GM18951 (cell line): Measurements from ENCODE around the gene TRMT44.
"Not testable (repeated sequence)": the region's sequence is repeated elsewhere in the genome, so short reads cannot be mapped to it uniquely, and the experiment has no call there.

Experiments
- POLR2A ChIP-seq: IDR thresholded peaks from 4 replicates; pipeline ENCODE4 v1.6.1; 2011; ENCODE audit warnings: mild to moderate bottlenecking; ENCODE audit not compliant: insufficient read length, insufficient read depth; ENCODE audit errors: extremely low read depth
- in situ Hi-C: fragments of 300-500 bp; cut with MboI; formaldehyde crosslinking; loops from one replicate; pipeline ENCODE4 v1.12.0; 2022; ENCODE audit warnings: low sequenced_read_pairs, mixed read lengths, inconsistent platforms; ENCODE audit not compliant: unreplicated experiment

Gene TRMT44

DNA sequence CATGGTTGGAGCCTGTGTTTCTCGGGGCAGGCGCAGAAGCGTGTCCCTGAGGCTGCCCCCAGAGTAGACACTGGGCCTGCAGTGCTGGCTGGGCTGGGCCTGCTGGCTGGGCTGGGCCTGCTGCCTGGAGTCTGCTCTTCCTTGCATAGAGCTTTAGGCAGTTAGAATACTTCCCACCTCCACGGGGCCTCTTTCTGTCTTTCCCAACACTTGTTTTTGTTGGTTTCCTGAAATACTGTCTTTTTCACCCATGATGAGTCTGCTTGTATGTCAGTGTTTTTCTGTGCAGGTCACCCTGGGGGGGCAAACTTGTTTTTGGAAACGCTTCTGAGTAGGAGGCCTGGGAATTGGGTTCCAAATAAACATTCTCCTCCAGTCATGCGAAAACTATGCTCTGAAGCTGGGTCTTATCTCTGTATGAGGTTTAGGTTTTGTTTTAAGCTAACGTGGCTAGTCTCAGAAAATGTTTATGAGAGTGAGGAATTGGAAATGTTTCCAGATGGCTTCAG lies 32.2 kb downstream of the TRMT44 start:
- TF ChIP-seq POLR2A: no peak
- in situ Hi-C loops: loop anchor here (10.0 kb wide), 1 partner anchor 72 kb away; no protein-coding TSS in a partner anchor

DNA sequence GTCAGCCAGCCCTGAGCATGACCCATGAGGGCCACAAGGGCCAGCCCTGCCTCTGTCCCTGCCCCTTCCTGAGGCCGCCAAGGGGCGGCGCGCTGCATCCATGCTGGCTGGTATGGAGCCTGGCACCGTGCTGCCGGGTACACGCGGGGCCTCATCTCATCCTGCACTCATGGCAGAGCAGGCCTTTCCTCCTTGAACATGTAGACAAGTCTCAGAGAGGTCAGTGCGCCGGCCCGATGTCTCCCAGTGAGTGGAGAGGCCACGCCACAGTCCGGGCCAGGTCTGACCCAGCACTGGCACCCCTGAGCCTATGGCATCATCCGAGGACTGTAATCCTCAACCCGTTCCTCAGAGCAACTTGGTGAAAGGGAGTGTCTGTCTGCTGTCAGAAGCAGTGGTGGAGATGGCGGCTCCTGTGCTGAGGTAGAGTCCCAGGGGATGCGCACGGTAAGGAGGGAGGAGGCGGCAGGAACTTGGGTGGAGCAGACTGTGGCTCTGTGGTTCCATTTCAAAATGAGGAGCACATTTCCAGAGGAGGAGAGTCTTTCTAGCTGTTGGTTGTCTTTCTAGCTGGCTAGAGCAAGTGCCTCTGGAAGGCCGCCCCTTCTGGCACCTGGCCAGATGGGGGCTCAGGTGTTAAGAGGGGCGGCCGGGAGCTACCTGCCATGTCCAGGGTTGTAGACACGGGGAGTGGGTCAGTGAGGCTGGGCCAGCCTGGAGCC lies 32.8 kb downstream of the TRMT44 start:
- in situ Hi-C loops: loop anchor here (10.0 kb wide), 1 partner anchor 71 kb away; no protein-coding TSS in a partner anchor
- no peak for TF ChIP-seq POLR2A

DNA sequence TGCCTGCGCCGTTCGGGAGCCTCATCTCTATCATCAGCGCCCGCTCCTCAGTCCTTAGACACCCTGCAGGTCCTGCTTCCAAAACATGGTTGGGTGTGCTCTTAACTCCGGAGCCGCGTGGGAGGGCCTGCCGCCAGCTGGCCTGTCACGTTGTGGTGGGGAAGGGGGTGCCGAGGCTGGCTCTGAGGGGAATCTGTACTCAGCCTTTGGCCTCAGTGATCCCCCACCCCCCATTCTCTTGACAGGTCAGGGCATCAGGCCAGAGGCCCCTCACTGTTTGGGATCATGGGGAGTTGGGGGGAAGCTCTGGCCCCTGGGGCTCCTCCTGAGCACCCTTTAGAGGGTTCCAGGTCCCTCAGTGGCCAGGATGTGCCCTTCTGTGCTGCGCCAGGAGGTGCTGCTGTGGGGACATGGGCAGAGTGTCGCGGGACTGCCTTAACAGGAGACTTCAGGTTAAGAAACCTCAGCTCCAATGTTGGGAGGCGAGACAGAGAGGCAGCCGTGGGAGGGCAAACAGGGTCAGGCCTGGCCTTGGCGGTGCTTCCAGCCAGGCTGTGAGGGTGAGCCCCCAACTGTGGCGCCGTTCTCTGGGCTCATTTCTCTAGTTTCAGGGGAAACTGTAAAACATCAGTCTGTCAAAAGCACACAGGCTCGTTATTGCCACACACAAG lies 33.5 kb downstream of the TRMT44 start:
- no peak for TF ChIP-seq POLR2A
- in situ Hi-C loops: loop anchor here (10.0 kb wide), 1 partner anchor 71 kb away; no protein-coding TSS in a partner anchor

DNA sequence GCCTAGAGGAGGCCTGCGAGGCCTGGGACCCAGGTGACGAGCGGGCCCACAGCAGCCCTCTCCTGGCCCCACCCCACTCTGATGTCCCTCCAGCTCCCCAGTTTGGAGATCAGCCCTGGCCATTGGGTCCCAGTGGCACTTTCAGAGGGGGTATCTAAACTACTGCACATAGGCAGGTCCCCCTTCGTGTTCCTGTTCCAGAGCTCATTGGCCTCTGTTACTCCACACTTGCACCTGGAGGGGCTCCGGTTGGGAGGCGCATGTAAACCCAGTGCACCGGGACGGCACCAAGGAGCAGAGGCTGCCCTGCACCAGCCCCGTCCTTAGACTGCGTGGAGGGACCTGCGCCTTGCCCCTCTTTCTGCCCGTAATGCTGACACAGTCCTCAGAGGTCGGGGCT lies 34.3 kb downstream of the TRMT44 start:
- in situ Hi-C loops: loop anchor here (10.0 kb wide), 1 partner anchor 70 kb away; no protein-coding TSS in a partner anchor
- no peak for TF ChIP-seq POLR2A

DNA sequence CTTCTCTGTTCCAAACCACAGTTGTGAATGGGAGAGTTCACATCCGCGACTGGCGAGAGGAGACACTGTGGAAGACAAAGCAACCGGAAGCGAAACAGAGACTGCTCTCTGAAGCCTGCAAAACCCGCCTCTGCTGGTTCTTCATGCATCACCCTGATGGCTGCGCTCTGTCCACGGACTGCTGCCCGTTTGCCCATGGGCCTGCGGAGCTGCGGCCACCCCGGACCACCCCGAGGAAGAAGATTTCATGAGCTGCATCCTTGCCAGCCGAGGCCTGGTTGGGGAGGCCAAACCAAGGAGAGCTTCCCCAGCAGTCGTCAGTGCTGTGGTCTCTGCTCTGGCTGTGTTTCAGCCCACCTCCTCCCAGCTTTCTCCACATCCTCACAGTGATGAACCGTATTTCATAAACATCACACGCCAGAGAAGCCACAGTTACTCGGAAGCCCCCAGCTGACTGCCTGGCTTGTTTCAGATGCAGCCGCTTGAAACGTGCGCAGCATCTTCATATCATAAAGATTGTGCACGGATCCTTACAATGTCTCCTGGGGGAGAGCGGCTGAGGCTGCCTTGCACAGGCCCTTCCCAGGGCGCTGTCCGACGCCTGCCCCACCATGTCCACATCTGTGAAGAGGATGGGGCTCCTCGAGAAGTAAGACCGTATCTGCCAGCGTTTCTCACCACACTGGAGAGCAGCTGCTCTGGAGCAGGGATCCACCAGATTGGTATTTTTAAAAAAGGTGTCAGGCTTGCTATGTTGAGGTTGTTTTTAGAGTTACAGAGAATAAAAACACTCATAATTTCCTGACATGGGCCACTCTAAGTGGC lies 35.4 kb downstream of the TRMT44 start:
- in situ Hi-C loops: loop anchor here (10.0 kb wide), 1 partner anchor 69 kb away; no protein-coding TSS in a partner anchor
- TF ChIP-seq POLR2A: no peak

DNA sequence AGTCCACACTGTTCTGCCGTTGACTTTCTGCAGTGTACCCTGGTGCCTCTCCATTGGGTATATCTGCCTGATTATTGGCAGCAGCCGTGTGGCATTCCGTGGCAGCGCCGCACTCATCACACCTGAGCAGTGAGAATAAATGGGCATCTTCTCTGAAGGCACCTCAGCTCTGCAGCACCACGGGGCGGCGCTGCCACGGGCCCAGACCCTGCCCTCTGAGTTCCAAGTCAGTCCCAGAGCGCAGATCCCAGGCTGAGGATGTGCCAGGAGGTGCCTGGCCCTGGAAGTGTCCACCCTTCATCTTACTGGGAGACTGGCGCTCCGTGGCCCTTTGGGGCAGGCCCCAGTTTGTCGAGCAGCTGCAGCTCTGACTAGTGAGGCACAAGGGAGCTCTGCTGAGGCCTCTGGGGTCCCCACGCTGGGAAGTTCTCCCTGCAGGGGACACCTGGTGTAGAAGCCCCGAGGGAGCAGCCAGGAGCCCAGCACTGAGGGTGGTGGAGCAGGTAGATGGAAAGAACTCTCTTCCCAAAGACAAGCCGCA lies 36.6 kb downstream of the TRMT44 start:
- in situ Hi-C loops: loop anchor here (10.0 kb wide), 1 partner anchor 68 kb away; no protein-coding TSS in a partner anchor
- TF ChIP-seq POLR2A: no peak

DNA sequence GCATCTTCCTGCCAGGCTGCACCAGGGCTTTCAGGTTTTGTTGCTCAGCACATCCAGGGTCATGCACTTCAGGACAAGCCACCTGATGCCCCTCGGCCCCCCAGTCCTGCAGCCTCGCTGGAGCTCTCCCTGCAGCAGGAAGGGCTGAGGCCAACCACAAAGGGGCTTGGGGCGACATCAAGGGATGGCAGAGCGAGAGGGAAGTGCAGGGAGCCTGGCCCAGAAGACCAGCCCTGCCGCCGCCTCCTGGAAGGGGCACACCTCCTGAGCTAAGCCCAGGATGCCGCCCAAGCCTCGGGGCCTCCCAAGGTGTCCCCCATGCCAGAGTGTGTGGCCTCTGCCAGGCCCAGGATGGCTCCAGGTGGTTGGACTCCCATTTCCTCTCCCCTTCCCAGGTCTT lies 37.1 kb downstream of the TRMT44 start:
- TF ChIP-seq POLR2A: no peak
- in situ Hi-C loops: loop anchor here (10.0 kb wide), 1 partner anchor 67 kb away; no protein-coding TSS in a partner anchor

DNA sequence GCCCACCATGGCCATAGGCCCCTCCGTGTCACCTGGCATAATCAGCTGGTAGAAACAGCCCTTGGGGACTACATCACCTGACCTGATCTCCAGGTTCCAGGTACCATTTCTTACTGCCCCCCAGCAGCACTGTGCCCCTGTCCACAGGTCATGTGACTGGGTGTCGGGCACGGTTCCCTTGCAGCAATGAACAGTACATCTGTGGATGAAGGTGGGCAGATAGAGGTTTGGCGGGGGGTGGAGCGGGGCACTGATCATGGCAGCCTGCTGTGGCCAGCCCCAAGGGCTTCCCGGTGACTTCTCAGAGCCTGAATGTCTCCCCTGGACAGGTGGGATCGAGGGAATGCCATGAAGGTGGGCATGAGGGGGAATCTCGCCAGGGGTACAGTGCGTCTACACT lies 37.8 kb downstream of the TRMT44 start:
- TF ChIP-seq POLR2A: no peak
- in situ Hi-C loops: loop anchor here (10.0 kb wide), 1 partner anchor 66 kb away; no protein-coding TSS in a partner anchor

DNA sequence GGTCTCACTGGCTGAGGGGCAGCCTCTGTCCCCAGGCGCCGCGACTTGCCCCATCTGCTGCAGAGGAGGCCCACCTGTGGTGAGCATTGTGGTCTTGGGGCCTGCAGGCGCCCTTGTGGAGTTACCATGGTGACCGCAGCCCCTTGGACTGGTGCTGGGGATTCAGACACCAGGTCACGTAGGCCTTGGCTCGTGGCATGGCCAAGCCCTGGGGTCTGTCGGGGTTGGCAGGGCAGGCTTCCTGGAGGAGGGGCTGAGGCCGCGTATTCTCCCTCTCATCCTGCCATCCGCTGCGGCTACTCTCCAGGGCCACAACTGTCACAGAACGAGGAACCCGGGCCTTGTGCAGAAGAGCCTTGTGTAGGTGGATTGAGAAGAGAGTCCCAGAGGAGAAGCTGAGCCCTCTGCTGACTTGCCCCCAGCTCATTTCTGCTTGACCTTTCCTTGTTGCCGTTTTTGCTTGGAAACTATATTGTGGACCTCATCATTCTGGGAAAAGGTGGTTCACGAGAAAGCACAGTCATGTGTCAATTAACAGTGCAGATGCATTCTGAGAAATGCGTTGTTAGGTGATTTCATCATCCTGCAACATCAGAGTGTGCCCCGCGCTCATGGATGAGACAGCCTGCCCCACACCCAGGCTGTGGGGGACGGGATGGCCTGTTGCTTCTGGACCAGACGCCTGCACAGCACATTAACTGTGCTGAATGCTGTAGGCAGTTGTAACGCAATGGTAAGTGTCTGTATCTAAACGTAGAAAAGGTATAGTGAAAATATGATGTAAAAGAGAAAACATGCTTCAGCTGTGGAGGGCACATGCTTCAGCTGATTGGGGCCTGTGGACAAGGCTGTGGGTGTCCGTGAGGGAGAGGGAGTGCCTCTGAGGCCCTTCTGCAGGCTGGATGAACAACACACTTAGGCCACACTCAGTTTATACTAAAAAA lies 38.5 kb downstream of the TRMT44 start:
- TF ChIP-seq POLR2A: no peak
- in situ Hi-C loops: loop anchor here (10.0 kb wide), 1 partner anchor 66 kb away; no protein-coding TSS in a partner anchor

DNA sequence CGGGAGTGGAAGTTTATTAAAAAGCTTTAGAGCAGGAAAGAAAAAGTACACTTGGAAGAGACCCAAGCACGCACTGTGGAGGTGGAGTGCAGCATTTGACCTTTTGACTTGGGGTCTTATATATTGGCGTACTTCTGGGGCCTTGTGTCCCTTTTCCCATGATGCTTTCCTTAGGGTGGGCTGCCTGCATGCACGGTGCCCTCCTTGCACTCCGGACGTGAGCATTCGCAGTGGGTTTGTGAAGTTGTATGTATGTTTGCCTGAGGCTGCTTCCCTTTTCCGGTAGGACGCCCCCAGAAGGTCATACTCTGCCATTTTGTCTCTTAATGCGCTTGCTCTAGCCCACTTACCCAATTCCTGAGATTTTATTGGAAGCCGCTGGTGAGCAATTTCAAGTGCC lies 39.6 kb downstream of the TRMT44 start:
- TF ChIP-seq POLR2A: no peak
- in situ Hi-C loops: no loop called here

DNA sequence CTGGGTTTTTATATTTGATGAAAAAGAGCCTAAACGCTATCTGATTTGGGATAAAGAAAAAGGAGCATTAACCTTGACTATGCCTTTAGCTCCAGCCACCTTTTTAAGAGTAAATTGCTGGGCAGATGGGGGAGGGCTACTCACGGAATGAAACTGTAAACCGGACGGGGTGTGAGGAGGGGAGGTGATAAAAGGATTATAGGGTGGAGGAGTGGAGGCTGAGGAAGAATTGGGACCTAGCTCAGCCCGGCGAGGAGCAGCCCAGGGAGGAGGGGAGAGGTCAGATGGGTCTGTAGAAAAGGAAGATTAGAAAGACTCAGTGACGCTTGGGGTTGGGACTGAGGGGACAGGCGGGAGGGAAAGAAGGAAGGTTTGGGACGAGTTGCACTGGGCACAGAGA lies 46.1 kb downstream of the TRMT44 start:
- in situ Hi-C loops: not testable (repeated sequence)

DNA sequence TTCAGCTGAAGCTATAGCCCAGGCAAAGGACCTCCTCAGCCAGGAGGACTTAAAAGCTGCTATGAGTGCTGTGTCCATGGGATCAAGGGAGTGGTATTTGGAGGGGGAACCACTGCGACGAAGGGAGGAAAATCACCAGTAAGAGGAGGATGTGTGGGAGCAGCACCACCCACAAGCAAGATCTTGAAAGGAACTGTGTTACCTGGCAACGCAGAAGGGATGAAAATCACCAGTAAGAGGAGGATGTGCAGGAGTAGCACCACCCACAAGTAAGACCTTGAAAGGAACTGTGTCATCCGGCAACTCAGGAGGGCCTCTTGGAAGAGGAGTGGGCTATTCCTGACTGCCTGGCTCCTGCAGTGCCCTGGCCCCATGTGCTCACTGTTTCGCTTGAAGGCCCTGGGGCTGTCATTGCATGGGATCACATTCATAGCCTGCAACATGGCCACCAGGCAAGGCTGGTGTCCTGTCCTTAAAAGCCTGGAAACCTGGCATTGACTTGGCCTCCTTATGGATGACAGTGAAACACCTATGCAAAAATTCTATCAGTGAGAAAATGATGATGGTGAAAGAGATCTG lies 48.3 kb downstream of the TRMT44 start:
- TF ChIP-seq POLR2A: no peak
- in situ Hi-C loops: no loop called here

DNA sequence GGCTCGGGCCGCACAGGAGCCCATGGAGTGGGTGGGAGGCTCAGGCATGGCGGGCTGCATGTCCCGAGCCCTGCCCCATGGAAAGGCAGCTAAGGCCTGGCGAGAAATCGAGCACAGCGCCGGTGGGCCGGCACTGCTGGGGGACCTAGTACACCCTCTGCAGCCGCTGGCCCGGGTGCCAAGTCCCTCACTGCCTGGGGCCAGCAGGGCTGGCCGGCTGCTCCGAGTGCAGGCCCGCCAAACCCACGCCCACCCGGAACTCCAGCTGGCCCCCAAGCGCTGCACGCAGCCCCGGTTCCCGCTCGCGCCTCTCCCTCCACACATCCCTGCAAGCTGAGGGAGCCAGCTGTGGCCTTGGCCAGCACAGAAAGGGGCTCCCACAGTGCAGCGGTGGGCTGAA lies 50.9 kb downstream of the TRMT44 start:
- in situ Hi-C loops: not testable (repeated sequence)
